ENCODE results near the gene GPANK1.

- TF ChIP-seq NR2C2 (IDR thresholded peaks at IDR 0.05; ENCODE audit: borderline replicate concordance, control insufficient read depth, insufficient read length, low read depth): no peak
- TF ChIP-seq, protein P1, sequence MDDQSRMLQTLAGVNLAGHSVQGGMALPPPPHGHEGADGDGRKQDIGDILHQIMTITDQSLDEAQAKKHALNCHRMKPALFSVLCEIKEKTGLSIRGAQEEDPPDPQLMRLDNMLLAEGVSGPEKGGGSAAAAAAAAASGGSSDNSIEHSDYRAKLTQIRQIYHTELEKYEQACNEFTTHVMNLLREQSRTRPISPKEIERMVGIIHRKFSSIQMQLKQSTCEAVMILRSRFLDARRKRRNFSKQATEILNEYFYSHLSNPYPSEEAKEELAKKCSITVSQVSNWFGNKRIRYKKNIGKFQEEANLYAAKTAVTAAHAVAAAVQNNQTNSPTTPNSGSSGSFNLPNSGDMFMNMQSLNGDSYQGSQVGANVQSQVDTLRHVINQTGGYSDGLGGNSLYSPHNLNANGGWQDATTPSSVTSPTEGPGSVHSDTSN (IDR thresholded peaks at IDR 0.05; ENCODE audit: insufficient replicate concordance, low read depth, low read length): no peak
- no peak for TF ChIP-seq TAF1 (IDR thresholded peaks at IDR 0.05; ENCODE audit: borderline replicate concordance, low read depth, low read length)
- TF ChIP-seq TCF7 (IDR thresholded peaks at IDR 0.05; ENCODE audit: borderline replicate concordance): no peak
- no peak for TF ChIP-seq SP1 (IDR thresholded peaks at IDR 0.05; ENCODE audit: low read depth, low read length)
These were observed 29.7 kb downstream of the GPANK1 start for GRCh38 chr6:31634969-31635575.

All from GM12878 (cell line).